GM06990 (cell line): ENCODE data around the gene HELZ2.
A peak's percentile ranks its signal among the peaks of the same experiment; 100 is the strongest.

ENCODE experiments used
- DNase-seq: peaks from one replicate; pipeline ENCODE4 v3.0.0-alpha.2; 2011; ENCODE audit not compliant: insufficient read length; ENCODE audit errors: extremely low read depth
- H3K27me3 ChIP-seq: replicated peaks from 2 replicates; pipeline ENCODE4 v1.6.0; 2011; ENCODE audit warnings: low read length; ENCODE audit not compliant: control insufficient read depth, insufficient read depth
- H3K36me3 ChIP-seq: 2 replicates; pipeline ENCODE4 v1.5.1; 2011; ENCODE audit warnings: low read length; ENCODE audit not compliant: control insufficient read depth, insufficient read depth
- H3K4me3 ChIP-seq: replicated peaks from 2 replicates; pipeline ENCODE4 v1.5.1; 2011; ENCODE audit warnings: low read depth, mild to moderate bottlenecking, control low read depth, low read length
- TF ChIP-seq, protein P1 (sequence below): IDR thresholded peaks from 2 replicates; pipeline ENCODE4 v1.5.1; 2011; ENCODE audit warnings: low read length, control low read depth, mild to moderate bottlenecking, inconsistent platforms; ENCODE audit not compliant: insufficient read depth, poor library complexity, severe bottlenecking

HELZ2 gene

DNA sequence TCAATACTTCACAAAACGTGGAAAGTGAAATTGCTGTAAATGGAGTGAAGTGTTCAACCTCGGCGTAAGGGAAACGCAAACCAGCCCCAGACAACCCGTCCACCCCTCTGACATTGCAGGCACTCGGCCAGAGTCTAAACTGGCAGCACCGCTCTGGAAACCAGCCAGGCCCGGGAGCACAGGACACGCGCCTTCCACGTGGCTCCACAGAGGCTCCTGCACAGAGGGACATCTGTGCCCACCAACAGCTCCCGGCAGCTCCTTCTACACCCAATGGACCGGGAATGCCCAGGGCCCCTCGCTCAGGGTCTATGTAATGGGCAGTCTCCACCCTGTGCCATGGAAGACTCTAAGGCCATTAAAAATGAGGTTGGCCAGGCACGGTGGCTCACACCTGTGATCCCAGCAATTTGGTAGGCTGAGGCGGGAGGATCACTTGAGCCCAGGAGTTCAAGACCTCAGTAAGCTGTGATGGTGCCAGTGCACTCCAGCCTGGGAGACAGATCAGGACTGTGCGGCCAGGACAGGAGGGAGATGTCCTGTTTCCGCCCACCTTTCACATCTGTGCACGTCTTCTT is 3.4 kb upstream of the HELZ2 start:
- Histone ChIP-seq H3K4me3 (no peak overlapping the region), H3K27me3 (no peaks in the 10 kb centered on the region), H3K36me3 (no peaks in the 10 kb centered on the region; the same call in none of the 2 replicates)
- no peak for DNase-seq
- TF ChIP-seq, protein P1, sequence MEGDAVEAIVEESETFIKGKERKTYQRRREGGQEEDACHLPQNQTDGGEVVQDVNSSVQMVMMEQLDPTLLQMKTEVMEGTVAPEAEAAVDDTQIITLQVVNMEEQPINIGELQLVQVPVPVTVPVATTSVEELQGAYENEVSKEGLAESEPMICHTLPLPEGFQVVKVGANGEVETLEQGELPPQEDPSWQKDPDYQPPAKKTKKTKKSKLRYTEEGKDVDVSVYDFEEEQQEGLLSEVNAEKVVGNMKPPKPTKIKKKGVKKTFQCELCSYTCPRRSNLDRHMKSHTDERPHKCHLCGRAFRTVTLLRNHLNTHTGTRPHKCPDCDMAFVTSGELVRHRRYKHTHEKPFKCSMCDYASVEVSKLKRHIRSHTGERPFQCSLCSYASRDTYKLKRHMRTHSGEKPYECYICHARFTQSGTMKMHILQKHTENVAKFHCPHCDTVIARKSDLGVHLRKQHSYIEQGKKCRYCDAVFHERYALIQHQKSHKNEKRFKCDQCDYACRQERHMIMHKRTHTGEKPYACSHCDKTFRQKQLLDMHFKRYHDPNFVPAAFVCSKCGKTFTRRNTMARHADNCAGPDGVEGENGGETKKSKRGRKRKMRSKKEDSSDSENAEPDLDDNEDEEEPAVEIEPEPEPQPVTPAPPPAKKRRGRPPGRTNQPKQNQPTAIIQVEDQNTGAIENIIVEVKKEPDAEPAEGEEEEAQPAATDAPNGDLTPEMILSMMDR: no peak

DNA sequence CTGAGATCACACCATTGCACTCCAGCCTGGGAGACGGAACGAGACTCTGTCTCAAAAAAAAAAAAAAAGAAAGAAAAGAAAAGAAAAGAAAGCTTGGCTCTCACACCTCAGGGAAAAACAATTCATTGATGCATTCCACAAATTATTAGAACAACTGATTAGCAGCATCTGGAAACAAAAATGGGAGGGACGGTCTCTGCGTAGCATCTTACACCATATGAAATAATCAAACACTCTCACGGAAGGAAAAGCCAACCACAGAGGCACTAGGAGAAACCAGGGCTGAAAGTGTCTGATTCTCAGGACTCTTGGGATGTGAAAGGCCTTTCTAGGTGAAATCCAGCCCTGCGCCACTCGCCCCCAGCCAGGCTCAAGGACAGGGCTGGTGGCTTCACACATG is 2.3 kb upstream of the HELZ2 start:
- no peak for DNase-seq
- H3K36me3 ChIP-seq: peaks cover 4% of the 10 kb centered on the region
- TF ChIP-seq, protein P1: no peak
- H3K27me3 ChIP-seq: no peaks in the 10 kb centered on the region
- no peak overlapping the region for H3K4me3 ChIP-seq

DNA sequence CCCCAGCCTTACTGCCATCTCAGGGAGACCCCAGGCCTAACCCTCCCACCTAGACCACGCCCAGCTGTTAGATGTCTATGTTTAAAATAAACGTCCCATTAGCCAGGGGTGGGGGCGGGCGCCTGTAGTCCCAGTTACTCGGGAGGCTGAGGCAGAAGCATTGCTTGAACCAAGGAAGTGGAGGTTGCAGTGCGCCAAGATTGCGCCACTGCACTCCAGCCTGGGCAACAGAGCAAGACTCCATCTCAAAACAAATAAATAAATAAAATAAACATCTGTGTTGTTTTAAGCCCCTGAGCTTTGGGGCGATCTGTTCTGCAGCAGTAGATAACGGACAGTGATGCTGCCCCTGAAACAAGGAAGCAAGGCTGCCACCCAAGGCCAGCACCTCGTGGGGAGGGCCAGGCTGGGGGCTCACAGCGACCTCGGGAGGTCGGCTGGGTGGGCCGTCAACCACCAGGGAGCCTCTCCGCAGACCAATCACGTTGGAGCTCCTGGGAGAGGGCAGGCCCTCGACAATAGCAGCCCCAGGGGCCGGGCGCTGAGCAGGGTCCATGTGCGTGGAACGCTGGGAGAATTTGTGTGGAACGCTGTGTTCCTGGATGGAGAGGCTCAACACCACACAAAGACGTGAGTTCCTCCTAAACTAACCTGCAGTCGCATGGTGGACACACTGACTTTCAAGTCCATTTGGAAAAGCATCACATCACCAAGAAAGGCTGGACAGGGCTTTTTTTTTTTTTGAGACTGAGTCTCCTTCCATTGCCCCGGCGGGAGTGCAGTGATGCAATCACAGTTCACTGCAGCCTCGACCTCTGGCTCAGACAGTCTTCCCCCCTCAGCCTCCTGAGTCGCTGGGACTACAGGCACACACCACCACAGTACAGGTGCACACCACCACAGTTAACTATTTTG is 1.0 kb upstream of the HELZ2 start:
- TF ChIP-seq, protein P1: no peak
- no peak for DNase-seq
- Histone ChIP-seq H3K36me3 (peaks cover 4% of the 10 kb centered on the region), H3K4me3 (no peak overlapping the region), H3K27me3 (no peaks in the 10 kb centered on the region)

DNA sequence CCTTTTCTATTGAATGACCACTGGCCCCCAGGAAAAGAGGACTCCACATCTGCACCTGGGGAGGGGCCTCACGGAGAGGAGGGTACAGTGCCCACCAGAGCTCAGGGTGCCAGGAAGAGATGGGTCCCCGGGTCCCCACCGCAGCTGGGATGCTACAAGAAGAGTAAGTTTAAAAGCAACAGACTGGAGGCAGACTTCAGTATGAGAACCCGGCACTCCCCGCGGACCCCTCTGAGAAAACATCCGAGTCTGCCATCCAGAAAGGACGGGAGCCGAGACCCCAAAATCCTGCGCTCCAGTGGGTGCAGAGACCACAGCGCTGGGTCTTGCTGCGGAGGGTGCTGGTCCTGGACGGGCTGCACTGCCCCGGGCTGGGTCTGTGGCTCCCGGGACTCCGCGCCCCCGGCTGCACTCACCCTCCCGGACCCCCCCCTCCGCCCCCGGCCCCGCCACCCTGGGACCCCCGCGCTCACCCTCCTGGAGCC is 350 bp downstream of the HELZ2 start:
- no peak for DNase-seq
- Histone ChIP-seq H3K27me3 (no peaks in the 10 kb centered on the region), H3K36me3 (peaks cover 4% of the 10 kb centered on the region), H3K4me3 (peak overlapping the region; percentile 68)
- TF ChIP-seq, protein P1: no peak

DNA sequence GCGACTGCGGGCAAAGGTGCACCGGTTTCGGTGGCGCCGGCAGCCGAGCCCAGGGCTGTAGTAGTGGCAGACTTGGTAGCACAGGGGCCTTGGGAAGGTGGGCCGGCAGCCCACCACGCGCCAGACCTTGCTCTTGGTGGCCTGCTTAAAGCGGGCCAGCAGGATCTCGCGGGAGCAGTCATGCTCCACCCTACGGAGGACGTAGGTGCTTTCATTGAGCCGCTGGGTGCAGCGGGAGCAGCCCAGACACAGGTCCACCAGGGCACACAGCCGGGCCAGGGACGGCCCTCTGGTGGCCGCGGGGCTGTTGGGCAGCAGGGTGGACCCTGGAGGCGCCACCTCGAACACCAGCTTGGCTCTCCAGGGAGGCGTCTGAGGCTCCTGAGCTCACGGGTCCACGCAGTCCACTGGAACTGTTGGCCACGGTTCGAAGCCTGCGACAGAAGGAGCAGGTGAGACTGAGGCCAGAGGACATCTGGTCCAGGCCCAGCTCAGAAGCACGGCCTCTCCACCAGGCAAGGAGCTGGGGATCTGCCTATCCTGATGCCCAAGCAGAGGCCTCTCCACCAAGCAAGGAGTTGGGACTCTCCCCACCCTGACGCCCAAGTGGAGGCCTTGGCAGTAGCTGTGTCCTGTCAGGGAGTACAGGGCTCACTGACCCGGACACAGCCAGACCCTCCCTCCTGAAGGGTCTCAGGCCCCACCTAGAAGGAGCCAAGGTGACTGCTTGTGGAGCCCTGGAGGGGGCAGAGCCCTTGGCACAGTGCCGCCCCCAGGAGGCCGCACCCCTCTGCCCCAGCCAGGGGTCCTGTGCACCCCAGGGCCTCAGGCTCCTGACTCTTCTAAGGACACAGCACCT is 1.0 kb downstream of the HELZ2 start:
- no peak for DNase-seq
- peak overlapping the region; percentile 68 for H3K4me3 ChIP-seq
- H3K36me3 ChIP-seq: peaks cover 4% of the 10 kb centered on the region
- TF ChIP-seq, protein P1: peak; percentile 32
- no peaks in the 10 kb centered on the region for H3K27me3 ChIP-seq
